ENCODE data around the gene ORM1.

The ORM1 gene

GRCh38 chr9:114309096-114309495, 13.8 kb upstream of the ORM1 start:
- no peak overlapping the region for H3K4me2 ChIP-seq (ENCODE audit: low read depth, low read length)
- no peaks in the 10 kb centered on the region for H3K9me3 ChIP-seq (replicated peaks; ENCODE audit: insufficient read depth, low read length)
- H3K27ac ChIP-seq (ENCODE audit: low read length), result no peak overlapping the region
- H3K27me3 ChIP-seq (replicated peaks; ENCODE audit: insufficient read depth, low read length), result no peaks in the 10 kb centered on the region
- H3F3A ChIP-seq (ENCODE audit: insufficient read depth, low read length), result no peaks in the 10 kb centered on the region
- H3K4me3 ChIP-seq (ENCODE audit: low read length), result no peak overlapping the region
- H3K79me2 ChIP-seq (ENCODE audit: low read length), result no peaks in the 10 kb centered on the region
- no peak for DNase-seq
- H4K20me1 ChIP-seq (ENCODE audit: insufficient read depth, low read length), result no peaks in the 10 kb centered on the region
- H3K9me2 ChIP-seq (replicated peaks; ENCODE audit: insufficient read depth, low read length), result no peaks in the 10 kb centered on the region
- H3K9ac ChIP-seq (ENCODE audit: low read length), result no peak overlapping the region
- no peaks in the 10 kb centered on the region for H3K4me1 ChIP-seq (ENCODE audit: low read length)
- H2AFZ ChIP-seq (ENCODE audit: low read length), result no peak overlapping the region
- H3K36me3 ChIP-seq (replicated peaks; ENCODE audit: insufficient read depth, low read length), result no peaks in the 10 kb centered on the region
- no peak for TF ChIP-seq EZH2 (optimal IDR thresholded peaks at IDR 0.05; ENCODE audit: low read depth, low read length)
- TF ChIP-seq EZH2phosphoT487 (IDR thresholded peaks at IDR 0.05; ENCODE audit: low read length), result no peak
- TF ChIP-seq CTCF (IDR thresholded peaks at IDR 0.05; ENCODE audit: low read length), result no peak

GRCh38 chr9:114310471-114311450, 12.1 kb upstream of the ORM1 start:
- H3K4me3 ChIP-seq (ENCODE audit: low read length), result no peak overlapping the region
- H3K79me2 ChIP-seq (ENCODE audit: low read length), result no peaks in the 10 kb centered on the region
- H3K9ac ChIP-seq (ENCODE audit: low read length), result no peak overlapping the region
- H3K9me2 ChIP-seq (replicated peaks; ENCODE audit: insufficient read depth, low read length), result no peaks in the 10 kb centered on the region
- no peaks in the 10 kb centered on the region for H3F3A ChIP-seq (ENCODE audit: insufficient read depth, low read length)
- no peaks in the 10 kb centered on the region for H4K20me1 ChIP-seq (ENCODE audit: insufficient read depth, low read length)
- no peaks in the 10 kb centered on the region for H3K36me3 ChIP-seq (replicated peaks; ENCODE audit: insufficient read depth, low read length)
- no peak for TF ChIP-seq CTCF (IDR thresholded peaks at IDR 0.05; ENCODE audit: low read length)
- no peak for TF ChIP-seq EZH2phosphoT487 (IDR thresholded peaks at IDR 0.05; ENCODE audit: low read length)
- no peak for TF ChIP-seq EZH2 (optimal IDR thresholded peaks at IDR 0.05; ENCODE audit: low read depth, low read length)
- H2AFZ ChIP-seq (ENCODE audit: low read length), result no peak overlapping the region
- no peaks in the 10 kb centered on the region for H3K9me3 ChIP-seq (replicated peaks; ENCODE audit: insufficient read depth, low read length)
- H3K4me1 ChIP-seq (ENCODE audit: low read length), result no peaks in the 10 kb centered on the region
- no peak for DNase-seq
- no peak overlapping the region for H3K4me2 ChIP-seq (ENCODE audit: low read depth, low read length)
- H3K27ac ChIP-seq (ENCODE audit: low read length), result no peak overlapping the region
- no peaks in the 10 kb centered on the region for H3K27me3 ChIP-seq (replicated peaks; ENCODE audit: insufficient read depth, low read length)

GRCh38 chr9:114311571-114312512, 11.1 kb upstream of the ORM1 start:
- no peak overlapping the region for H3K9ac ChIP-seq (ENCODE audit: low read length)
- H4K20me1 ChIP-seq (ENCODE audit: insufficient read depth, low read length), result no peaks in the 10 kb centered on the region
- no peaks in the 10 kb centered on the region for H3K27me3 ChIP-seq (replicated peaks; ENCODE audit: insufficient read depth, low read length)
- H3K36me3 ChIP-seq (replicated peaks; ENCODE audit: insufficient read depth, low read length), result no peaks in the 10 kb centered on the region
- DNase-seq, result no peak
- no peak overlapping the region for H3K4me2 ChIP-seq (ENCODE audit: low read depth, low read length)
- no peaks in the 10 kb centered on the region for H3K79me2 ChIP-seq (ENCODE audit: low read length)
- no peaks in the 10 kb centered on the region for H3K4me1 ChIP-seq (ENCODE audit: low read length)
- no peak overlapping the region for H2AFZ ChIP-seq (ENCODE audit: low read length)
- no peak for TF ChIP-seq EZH2 (optimal IDR thresholded peaks at IDR 0.05; ENCODE audit: low read depth, low read length)
- TF ChIP-seq EZH2phosphoT487 (IDR thresholded peaks at IDR 0.05; ENCODE audit: low read length), result no peak
- no peak for TF ChIP-seq CTCF (IDR thresholded peaks at IDR 0.05; ENCODE audit: low read length)
- no peak overlapping the region for H3K27ac ChIP-seq (ENCODE audit: low read length)
- no peaks in the 10 kb centered on the region for H3K9me3 ChIP-seq (replicated peaks; ENCODE audit: insufficient read depth, low read length)
- H3K9me2 ChIP-seq (replicated peaks; ENCODE audit: insufficient read depth, low read length), result no peaks in the 10 kb centered on the region
- no peaks in the 10 kb centered on the region for H3F3A ChIP-seq (ENCODE audit: insufficient read depth, low read length)
- no peak overlapping the region for H3K4me3 ChIP-seq (ENCODE audit: low read length)
